Measurements from ENCODE around the gene ZNF292. TPM values are rescaled to one million over a fixed set of nuclear protein-coding genes. Genes with fewer than 3 reads are reported as not detected.

The ZNF292 gene
- 5.7 and 5.8 TPM in 2 replicates for total RNA-seq

GRCh38 chr6:87154993-87155841 is at the start of gene ZNF292:
Gene ZNF292 (plus strand): TSS chr6:87155565. CDS start chr6:87155592, 27 bp downstream.

Other genes with a start within 250 kb of the ZNF292 start
- gene HTR1E, start 218.0 kb upstream of the ZNF292 start, total RNA-seq = not detected in 2 replicates
- gene CGA, start 60.5 kb upstream of the ZNF292 start, total RNA-seq = not detected in 2 replicates
- gene SMIM8, start 167.0 kb downstream of the ZNF292 start, total RNA-seq = 4.0 and 5.2 TPM in 2 replicates
- gene GJB7, start 173.7 kb downstream of the ZNF292 start, total RNA-seq = not detected in 2 replicates
- gene C6orf163, start 189.2 kb downstream of the ZNF292 start, total RNA-seq = 0.34 and 0.74 TPM in 2 replicates